IPS-NIHi7 (cell line): ENCODE results near the gene INPP5D.

ENCODE experiments used
- DNase-seq: peaks from one replicate; pipeline ENCODE4 v3.0.0; 2012; ENCODE audit warnings: mixed read lengths; ENCODE audit errors: extremely low spot score

Gene INPP5D

DNA sequence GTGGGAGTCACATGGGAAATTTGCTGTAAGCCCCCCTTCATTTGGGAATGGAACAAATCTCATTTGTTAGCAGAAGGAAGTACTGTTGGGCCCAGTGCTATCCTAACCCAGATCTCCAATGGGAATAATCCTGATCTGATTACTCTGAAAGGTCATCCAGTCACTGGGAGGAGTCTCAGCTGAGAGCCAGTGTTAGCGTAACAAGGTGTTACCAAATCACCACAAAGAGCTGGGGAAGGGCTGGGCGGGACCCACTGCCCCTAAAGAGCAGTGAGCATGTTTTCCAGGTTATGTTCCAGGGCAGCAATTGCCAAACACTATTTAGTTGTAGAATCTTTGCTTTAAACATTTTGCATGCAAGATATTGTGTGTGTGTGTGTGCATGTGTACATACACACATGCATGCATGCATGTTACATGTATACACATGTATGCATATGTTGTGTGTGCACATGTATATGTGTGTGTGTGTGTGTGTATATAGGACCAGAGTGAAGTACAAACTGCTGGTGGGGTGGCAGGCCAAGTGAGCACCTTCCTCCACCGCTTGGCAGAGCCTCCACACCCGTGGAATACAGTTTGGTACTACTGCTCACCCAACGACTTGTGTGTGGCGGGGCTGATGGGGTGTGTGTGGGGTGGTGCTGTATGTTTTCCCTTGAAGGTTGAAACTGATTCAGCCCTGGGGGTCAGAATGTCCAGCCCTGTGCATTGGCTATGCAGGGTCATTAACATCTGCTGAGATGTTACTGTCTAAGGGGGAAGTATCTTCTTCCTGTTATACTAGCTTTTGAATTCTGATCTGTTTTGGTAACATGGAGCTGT is 15.2 kb downstream of the INPP5D start:
- no peak for DNase-seq

DNA sequence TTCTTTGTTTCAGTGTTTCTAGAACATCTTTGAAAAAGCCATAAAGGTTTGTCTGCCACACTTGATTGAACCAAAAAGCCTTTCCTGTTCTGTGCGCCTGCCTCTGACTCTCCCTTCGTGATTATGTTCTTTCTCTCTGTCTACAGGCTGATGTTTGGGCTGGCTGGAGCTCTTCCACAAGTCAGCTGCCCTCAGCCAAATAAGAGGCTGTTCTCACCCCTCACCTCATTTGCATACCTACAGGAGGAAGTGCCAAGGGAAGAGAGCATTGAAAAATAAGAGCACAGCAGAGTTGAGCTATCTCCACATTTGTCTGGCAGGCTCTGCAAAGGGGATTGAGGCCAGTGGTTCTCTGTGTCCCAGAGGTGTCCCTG is 15.8 kb downstream of the INPP5D start:
- peak; percentile 61 for DNase-seq

DNA sequence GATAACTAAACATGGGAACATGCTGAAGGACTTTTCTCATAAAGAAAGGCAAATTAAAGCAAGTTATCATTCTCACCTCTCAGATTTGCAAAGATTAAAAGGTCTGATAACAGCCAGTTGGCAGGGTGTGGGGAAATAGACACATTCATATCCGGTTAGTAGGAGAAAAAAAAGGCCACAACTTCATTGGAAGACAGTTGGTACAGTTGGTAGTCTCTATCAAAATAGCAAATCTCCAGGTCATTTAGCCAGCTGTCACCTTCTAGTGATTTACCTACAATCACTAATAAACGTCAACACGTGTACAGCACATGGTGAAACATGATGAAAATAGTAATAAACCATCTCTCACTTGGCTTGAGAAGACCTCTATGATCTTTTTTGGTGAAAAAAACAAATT is 16.6 kb downstream of the INPP5D start:
- DNase-seq, result no peak

DNA sequence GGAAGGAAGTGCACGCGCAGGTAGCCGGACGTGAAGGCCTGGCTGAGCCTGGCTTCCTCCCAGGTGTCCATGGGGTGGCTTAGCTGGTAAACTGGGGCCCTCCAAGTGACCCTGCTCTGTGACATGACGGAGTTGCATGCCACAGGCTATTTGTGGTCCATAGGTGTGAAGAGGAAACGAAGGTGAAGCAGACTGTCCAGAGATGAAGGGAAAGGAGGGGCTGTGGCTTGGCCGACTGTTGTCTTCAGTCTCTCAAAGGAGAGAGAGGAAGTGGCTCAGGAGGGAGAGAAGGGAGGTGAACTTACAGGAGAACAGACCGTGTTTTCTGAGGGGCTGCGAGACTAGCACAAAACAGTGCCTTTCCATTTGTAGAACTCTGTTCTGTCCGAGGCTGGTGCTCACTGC is 19.3 kb downstream of the INPP5D start:
- no peak for DNase-seq

DNA sequence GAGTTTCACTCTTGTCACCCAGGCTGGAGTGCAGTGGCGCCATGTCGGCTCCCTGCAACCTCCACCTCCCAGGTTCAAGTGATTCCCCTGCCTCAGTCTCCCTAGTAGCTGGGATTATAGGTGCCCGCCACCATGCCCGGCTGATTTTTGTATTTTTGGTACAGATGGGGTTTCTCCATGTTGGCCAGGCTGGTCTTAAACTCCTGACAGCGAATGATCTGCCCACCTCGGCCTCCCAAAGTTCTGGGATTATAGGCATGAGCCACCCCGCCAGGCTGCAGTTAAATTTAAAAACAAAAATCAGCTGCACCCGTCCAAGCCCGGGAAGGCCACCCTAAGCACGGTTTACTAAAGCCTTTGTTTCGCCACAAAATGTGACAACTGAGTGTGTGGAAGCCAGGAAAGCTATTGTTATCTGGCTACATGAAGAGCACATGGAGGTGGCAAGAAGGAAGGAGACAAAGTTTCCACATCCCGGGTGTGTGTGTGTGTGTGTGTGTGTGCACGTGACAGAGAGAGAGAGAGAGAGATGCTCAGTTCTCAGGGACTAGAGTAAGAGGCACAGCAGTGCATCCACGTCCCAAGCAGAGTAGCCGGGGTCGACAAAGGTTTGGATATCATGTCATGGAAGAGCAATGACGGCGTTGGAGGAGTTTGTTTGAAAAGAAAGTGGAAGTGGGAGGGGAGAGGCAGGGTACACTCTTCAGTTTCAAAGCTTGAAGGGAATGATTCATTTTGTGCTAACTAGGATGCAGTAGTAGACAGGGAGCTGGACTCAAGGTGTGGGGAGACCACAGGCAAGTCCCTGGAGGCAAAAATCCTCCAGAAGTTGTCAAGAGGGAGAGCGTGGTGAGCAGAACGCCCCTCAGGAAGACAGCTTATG is 20.1 kb downstream of the INPP5D start:
- DNase-seq, result no peak

DNA sequence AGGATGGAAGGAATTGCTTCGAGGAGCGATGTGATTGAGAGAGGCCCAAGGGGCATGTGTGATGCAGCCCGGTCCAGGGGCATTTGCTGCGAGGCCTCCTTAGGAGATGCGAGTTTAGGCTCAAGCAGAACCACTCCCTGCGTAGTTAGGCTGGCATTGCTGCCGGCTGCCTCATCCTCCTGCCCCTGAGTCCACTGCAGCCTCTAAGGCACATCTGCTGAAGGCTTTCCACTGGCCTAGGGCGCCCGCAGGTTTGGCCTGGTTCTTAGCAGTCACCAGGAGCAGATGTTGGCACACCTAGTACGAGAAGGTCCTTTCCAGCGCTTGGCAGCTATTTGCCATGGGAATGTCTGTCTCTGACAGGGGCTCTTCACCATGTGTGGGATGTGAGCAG is 20.7 kb downstream of the INPP5D start:
- no peak for DNase-seq

DNA sequence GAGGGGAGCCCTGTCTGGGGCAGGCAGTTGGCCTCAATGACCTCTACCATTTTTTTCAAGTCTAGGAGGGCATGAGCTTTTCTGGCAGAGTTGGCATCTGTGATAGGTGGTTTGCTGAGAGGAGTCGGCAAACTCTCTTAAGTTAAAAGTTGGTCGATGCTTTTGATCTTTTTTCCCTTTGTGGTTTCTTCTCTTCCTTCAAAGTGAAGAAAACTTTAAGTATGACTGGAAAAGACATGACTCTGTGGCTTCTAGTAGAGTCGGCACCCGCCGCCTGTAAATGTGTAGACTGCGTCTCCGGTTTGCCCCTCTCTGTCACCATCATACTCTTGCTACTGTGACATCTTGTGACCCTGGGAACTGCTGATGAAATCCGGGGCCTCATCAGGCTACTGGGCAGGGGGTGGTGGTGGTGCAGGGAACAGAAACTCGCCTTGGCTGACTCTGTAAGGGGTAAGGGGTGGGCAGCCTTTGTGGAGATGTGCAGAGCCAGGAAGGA is 21.1 kb downstream of the INPP5D start:
- no peak for DNase-seq

DNA sequence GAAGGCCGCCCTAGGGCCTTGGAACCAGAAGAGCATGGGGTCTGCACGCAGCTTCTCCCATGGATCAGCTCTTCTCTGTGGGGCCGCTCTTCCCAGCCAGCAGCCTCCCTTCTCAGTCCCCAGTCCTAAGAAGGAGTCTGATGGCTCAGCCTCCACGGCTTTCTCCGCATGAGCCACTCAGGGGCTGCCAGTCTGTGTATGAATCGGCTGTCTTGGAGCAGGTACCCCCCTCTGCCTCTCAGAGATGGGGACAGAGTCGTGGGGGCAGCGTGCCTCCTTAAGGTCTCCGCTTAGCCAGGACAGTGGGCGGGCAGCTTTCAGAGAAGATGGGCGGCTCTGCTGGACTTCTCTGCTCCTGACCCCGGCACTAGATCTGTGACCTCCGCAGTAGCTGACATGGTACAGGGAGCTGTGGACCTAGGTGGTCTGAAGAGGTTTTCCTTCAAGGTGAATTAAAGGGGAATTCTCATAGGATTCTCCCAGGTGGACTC is 21.6 kb downstream of the INPP5D start:
- no peak for DNase-seq

DNA sequence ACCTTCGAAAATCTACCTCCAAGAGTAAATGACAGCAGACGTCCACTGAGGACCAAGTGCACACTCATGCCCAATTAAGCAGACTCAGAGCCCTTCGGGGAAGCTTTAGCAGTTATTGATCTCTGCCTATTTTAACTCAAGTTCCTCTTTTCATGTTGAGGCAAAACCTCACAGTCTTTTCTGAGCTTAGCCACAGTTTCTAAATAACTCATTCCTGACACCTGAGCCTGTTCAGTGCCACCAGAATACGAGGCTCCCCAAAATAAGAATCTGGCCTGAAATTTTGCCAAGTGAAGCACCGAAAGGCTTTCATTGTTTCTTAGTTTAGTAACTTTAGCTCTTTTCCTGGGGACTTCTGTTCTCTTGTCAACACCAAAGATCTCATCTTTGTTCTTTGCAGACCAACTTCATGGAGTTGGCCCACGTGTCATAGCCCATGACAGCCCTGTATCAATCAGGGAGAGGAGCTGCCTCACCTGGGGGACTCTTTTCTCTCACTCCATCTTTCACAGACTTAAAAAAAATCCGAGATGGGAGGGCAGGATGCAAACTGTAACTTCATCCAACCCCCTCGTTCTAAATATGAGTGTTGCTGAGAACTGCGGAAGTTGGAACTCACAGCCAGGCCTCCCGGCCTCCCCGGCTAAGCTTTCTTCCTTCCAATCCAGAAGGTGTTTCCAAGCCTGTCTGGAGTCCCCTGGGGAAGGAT is 22.2 kb downstream of the INPP5D start:
- DNase-seq, result no peak

DNA sequence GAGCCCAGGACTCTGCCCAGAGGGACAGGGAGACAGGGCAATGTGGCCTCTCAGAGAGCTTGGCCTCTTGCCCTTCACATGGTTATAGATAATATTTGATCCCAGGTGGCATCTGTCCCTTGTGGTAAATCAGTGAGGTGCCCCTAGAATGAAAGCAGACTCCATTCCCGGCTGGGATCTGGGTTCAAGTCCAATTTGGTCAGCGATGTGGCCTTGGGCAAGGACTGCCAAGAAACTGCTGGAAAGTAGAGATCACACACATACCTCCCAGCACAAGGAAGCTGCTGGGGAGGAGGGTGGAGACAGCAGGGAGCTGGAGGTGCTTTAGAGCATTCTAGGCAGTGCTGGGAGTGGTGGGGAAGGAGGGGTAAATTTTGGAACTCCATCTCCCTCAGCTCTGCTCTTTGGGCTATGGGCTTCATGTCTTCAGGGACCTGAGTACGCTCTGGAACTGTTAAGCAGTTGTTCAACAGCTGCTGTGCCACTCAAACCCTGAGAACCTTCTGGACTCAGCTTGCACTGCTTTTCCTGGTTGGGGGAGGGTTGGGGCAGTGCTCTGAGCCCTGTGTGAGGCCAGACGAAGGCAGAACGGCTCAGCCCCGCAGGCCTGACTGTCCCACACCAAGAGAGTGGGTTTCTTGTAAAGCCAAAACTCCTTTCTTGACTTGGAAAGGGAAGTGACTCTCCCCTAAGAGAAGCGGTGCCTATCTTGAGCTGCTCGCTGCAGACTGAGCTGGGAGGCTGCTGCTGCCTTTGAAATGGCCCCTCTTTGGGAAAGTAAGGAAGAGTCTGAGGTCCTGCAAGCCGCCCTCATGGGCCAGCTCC is 23.0 kb downstream of the INPP5D start:
- no peak for DNase-seq

DNA sequence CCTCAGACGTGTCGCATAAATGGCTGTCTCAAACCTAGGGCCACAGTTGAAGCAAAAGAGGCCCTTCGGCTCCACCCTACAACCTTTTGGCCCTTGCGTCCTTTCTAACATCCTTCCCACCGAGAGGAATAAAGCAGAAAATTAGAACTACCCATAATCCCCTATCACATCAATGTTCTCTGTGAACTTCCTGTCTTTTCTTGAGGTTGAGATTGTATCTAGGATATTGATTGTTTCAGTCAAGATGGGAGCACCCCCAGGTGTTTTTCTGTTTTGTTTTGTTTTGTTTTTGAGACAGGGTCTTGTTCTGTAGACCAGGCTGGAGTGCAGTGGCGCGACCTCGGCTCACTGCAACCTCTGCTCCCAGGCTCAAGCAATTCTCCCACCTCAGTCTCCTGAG is 23.6 kb downstream of the INPP5D start:
- DNase-seq, result no peak

DNA sequence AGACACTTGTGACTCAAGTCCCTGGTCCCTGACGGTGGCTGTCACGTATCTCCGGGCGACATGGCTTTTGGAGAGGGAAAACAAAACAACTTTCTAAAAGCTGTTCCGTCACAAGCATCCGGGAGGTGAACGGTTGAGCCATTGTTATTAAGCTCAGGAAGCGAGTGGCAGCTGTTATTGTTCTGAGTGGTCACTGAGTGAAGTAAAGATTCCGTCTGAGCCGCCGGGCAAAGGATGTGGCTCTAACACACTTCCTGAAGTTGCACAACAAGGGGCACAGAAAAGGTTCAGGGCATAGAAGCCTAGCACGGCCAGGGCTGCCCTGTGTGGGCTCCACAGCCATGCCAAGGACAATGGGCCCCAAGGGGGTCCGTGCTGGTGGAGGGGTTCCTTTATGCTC is 24.3 kb downstream of the INPP5D start:
- DNase-seq, result no peak

DNA sequence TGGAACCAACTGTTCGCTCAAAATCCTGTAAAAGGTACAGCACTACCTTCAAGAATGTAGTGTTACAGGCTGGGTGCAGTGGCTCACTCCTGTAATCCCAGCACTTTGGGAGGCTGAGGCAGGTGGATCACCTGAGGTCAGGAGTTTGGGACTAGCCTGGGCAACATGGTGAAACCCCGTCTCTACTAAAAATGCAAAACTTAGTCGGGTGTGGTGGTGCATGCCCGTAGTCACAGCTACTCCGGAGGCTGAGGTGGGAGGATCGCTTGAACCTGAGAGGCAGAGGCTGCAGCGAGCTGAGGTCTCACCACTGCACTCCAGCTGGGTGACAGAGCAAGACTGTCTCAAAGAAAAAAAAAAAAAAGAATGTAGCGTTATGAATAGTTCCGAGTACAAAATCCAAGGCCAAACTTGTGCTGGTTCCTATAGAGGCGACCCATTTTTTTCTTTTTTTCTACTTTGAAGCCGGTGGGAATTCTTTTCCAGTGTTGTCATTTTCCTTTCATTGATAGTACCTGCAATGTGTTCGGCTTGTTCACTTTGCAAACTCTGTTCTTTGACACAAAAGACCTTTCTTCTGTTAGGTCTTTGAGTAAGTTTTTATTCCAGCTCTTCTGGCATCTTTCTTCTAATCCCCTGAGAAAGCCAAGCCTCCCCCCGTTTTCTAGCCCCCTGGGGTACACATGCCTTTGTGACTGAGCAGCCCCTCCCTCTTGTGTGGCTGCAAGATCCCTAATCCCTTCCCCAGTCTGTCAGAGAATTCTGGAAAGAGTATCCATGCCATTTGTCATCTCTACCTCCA is 25.1 kb downstream of the INPP5D start:
- no peak for DNase-seq

DNA sequence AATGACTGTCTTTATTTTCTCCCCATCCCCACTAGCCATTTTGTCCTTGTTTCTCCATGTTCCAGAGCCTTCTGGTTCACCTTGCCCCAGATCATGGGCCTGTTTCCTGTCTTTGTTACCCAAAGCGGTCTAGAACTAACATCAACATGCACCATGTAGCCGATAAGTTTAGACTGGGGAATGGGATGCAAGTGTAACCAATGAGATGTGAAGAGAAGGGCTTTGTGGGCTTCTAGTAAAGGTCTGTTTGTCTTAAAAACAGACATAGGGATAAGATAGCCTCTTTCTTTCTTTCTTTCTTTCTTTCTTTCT is 25.7 kb downstream of the INPP5D start:
- no peak for DNase-seq

DNA sequence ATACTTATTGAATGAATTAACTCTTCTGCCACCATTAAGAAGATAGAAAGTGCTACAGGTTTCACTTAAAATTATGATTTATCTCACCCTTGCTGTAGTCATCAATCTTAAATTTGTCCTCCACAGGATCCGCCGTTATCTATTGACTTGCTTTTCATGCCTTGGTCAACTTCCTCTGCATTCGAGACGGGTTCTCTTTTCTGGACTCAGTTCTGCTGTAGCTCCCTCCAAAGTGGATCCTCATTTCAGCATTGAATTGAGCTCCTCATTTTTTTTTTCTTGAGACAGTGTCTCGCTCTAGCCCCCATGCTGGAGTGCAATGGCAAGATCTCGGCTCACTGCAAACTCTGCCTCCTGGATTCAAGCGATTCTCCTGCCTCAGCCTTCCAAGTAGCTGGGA is 27.6 kb downstream of the INPP5D start:
- no peak for DNase-seq

DNA sequence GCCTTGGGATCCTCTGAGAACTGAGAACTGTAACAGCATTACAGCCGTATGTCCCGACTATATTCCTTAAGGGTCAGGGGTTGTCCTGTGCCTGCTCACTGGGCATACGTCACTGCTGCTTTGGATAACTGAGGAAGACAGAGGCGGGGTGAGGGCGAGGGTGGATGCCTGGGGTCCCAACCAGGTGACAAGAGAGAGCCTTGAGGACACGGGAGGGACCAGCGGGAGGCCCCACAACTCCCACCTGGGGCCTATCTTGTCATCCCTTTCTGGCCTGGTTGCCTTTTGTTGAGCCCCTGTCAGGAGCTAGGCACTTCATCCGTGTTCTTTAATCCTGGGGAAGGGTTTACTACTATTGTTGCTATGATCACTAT is 28.8 kb downstream of the INPP5D start:
- DNase-seq, result no peak

DNA sequence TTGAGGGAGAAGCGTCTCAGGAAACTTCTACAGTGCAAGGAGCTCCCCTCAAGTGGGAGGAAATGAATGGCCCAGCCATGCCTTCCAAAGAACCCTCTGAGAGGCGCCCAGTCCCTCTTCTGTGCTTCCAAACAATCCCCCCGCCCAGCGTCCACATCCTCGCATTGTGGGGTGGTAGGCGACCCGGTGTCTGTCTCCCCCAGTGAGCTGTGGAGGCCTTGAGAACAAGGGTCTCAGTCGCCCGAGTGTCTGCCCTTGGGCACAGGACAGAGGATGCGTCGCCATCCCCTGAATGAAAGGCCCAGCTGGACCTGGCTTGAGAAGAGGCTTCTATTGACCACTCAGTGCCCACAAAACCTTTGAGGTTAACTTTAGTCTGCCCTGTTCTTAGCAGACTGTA is 29.7 kb downstream of the INPP5D start:
- DNase-seq, result no peak

DNA sequence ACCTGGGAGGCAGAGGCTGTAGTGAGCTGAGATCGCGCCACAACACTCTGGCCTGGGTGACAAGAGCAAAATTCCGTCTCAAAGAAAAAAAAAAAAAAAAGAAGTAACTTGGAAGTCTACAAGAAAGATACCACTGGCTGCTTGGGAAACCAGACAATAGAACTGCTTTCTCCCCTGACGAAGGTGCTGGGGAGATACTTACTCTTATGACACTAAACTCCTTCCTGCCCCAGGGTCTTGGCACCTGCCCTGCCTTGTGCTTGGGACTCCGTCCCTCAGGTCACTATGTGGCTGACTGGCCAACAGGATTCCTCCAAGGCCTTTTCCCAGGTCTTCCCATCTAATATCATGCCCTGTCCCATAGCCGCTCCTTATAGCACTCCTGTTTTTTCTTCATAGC is 30.7 kb downstream of the INPP5D start:
- DNase-seq, result no peak

DNA sequence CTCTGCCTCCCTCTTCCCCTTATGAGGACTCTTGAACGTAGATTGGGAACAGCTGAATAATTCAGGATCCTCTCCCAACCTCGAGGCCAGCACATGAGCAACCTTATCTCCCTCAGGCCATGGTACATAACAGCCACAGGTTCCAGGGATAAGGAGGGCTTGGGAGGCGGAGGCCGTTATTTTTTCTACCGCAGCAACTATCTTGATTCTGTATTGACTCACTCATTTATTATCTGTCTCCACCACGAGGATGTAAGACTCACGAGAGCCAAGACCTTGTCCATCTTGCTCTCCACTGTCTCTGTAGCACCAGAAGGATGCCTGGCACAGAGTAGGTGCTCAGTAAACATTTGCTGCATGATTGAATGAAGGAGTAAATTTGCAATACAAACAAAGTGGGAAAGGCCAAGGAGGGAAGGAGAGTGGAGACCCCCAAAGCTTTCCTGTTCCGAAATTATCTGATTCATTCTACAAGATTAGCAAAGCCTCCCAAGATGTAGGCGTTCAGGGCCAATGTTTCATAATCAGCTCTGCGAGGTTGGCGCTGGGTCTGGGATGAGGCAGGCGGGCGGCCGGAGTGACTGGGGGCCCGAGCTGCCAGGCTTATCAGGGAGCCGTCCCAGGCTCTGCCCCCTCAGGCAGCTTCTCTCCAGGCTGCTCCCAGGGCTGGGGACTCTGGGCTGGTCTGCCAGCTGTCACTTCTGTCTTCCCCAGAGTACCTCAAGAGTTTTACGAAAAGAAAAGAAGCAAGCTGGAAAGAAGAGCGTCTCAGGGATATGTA is 31.6 kb downstream of the INPP5D start:
- DNase-seq, result no peak
